NCI-H82 (cell line): ENCODE data around the gene EYA3.

ENCODE experiments used
- DNase-seq: peaks from one replicate; lab custom pipeline; 2025; lab: John Stamatoyannopoulos, UW

EYA3 gene

DNA sequence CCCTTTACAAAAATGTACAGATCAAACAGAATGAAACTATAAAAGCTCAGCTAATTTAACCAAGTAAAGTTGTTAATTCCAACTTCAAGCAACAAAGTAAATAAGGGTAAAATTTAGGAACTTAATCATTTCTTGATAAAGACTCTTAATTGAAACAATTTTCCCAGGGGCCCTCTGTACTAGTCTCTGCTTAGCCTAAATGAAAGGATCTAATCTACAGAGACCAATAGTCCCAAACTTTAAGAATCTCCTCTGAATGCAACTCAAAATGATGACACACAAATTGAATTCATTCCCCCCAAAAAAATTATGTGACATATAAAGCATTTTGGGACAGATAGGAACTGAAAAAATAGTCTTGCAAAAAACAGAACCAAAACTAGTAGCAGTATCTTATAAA, 16.6 kb downstream of the EYA3 start:
- no peak for DNase-seq

DNA sequence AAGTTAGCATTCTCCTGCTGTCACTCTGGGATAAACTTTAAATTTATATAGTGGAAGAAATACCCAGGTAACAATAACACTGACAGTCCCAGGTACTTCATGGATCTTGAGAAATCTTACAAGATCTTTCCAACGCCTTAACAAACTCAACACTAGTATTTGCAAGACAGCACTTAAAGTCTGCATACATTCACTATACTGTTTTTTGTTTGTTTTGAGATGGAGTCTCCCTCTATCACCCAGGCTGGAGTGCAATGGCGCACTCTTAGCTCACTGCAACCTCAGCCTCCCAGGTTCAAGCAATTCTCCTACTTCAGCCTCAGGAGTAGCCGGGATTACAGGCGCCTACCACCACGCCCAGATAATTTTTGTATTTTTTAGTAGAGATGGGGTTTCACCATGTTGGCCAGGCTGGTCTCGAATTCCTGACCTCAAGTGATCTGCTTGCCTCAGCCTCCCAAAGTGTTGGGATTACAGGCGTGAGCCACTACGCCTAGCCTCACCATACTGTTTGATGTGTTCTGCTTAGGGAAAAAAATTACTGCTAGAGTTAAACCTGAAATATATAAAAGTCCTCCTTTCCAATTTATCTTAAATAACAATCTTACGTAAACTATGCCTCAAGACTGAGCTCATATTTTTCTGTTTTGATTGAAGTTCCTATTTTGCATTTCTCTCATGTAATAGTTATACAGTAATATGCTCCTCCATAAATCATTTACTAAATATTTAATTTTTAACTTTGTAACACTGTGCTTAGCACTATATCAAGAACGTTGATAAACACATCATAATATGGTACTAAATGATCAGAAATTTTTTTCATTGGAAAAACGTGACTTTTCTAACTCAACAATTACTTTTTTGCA, 17.5 kb downstream of the EYA3 start:
- no peak for DNase-seq

DNA sequence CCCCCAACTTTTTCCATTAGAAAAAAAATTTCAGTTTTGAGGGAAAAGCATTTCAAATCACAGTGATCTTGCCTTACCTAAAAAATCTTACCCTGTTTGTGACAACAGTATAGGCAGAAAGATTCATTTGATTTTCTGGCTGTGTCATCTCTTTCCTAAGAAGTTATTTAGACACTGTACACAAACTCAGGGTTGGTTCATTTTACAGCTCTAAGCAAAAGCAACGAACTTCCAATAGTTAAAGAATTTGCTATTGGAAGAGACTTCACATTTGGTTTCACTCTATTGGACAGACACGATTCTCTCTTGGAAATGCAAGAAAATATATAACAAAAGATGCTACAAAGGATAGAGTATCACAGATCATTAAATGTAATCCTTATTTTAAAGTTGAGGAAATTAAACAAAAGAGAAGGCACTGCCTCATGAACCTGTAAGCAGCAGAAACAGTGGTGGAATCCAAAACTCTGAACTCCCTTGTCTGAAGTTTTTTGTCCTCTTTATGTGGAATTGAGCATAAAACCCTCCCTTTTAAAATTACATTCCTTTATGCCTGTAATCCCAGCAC, 20.8 kb downstream of the EYA3 start:
- no peak for DNase-seq

DNA sequence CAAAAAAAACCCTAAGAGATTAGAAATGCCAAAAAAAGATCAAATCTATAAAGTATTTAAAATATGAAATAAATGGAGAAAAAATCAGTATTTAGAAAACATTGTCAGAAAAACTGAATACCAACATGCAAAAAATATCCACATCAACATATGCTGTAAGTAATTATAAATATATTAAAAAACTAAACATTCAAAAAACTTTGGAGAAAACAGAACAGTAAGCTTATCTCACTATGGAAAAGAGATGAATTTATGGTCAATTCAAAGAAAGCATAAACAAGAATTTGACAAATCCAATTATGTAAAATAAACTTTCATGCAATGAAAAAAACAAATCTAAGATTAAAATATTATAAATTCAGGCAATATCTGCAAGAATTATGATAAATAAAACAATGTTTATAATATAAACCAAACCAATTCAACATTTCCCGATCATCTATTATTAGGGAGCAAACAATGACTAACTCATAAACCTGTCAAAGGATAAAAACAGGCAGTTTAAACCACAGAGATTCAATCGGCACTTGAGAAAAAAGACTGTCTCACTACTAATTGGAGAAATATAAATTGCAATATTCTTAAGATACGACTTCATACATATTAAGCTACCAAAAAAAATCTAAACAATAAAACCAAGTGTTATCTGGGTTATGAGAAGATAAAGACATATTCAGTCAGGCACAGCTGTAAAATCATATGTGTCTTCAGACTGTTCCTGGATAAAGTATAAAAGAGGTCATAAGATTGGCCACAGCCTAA, 21.8 kb downstream of the EYA3 start:
- DNase-seq, result no peak

DNA sequence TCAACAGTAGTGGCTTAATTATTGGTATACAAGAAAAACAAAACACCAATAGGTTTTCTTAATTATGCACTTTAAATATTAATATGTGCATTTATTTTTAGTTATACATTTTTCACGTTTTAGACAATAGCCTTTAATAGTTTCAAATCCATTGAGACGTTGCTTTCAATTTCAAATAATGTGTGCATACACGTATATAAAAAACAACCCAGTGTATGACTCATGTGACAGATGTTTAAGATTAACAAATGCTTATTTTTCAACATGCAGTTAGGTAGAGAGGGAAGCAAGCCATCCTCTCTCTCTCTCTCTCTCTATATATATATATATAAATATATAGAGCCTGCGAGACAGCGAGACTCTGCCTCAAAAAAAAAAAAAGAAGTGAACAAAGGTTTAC, 24.3 kb downstream of the EYA3 start:
- no peak for DNase-seq

DNA sequence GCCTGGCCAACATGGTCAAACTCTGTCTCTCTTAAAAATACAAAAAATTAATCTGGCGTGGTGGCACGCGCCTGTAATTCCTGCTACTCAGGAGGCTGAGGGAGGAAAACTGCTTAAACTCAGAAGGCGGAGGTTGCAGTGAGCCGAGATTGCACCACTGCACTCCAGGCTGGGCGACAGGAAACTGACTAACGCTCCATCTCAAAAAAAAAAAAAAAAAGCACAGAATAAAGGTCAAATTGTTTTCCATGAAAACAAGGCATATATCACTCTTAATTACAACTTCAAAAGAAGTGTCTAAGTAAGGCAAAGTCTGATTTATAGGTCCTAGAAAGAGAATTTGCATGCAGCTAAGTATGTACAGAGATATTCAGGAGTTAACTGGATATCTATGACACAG, 25.6 kb downstream of the EYA3 start:
- DNase-seq, result no peak

DNA sequence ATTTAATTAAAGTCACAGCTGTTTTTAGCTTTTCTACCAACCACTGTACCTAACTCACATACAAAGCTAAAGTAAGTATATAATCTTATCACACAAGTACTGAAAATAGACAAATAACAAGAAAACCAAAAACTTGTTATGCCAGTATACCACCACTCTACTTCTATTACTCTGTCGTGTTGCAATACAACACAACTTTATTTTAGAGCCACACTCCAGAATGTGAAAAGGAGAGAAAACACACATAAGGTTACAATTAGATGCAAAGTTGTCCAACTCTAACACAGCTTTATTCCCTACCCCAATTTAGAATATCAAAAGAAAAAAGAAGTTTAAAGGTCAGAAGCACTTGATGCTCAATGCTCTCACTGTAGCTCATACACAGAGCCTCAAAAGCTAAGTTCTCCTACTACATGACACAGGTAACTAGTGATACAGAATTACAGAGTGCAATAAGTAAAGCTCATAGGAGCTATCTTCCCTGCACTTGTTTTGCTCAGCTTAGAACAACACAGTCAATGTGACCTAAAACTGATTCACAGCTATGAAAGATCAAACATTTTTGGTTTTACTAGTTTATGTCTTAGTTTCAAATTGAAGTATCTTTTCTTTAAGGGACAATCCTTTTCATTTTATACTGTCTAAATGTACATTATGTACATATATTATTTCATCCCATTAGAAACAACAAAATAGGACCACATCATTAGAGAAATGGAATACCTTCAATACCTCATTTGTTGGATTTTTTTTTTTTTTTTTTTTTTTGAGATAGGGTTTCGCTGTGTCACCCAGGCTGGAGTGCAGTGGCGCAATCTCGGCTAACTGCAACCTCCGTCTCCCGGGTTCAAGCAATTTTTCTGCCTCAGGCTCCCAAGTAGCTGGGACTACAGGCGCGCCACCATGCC, 29.2 kb downstream of the EYA3 start:
- DNase-seq, result no peak

DNA sequence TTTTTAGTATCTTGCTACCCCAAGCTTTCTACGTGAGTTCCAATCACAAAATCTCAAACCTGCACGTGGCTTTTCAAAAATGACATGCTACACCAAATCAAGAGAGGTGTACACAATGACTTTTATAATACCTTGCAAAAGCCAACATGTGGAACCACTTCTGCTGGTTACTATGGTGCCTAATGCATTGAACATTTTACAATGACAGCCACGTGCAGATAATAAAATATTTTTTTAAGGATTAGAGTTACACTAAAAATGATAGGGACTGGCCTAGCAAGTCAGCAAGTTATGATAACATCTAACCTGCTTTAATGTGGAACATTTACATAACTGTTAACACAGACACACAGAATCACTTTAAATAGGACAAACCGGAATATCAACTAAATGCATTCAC, 30.2 kb downstream of the EYA3 start:
- no peak for DNase-seq

DNA sequence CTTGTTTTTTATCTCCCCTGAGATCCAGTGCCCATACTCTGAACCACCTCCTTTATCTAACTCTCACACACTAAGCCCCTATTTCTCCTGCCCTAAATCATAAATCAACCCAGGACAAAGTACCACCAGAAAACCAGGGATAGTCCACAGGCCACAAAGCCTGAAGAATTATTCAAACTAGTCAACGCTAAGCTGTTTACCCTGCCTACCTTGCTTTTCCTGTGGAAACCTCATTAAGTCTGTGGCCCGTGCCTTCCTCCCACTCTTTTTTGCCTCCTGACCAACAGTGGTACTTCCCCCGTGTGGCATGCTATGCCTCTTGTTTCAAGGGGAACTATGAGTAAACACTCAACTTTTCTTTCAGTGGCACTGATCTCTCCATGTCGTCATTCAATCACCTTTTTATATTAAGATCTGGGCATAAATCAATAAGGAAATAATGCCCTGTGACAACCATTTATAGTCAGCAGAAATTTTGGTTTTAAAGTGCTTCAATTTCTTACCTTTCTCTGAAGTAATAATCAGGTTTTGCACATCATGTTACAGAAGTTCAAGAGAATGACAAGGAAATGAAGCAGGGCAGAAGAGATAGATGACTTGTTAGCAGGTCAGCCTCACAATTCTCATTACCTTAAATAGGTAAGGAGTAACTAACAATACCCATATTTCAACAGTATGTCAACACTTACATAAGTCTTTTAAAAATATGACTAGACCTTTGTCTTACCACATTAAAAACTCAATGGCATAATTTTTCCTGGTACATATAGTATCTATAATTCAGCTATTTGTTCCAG, 32.1 kb downstream of the EYA3 start:
- DNase-seq, result no peak

DNA sequence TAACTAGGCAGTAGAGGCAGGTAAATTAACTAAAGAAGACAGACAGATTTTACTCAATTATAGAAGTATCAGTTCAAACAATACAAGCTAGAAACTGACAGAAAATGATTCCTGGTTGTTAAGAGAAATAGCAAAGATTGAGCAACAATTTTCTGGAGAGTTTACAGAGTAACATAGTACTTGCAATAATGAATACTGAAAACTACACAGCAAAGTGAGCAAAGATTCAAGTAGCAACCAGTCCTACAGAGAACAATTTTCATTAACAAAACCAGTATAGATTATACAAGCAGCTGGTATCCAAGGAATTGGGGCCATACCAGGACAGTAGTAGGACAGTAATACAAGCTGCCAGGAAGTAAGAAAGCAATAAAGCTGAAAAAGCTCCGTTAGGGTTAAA, 37.6 kb downstream of the EYA3 start:
- no peak for DNase-seq

DNA sequence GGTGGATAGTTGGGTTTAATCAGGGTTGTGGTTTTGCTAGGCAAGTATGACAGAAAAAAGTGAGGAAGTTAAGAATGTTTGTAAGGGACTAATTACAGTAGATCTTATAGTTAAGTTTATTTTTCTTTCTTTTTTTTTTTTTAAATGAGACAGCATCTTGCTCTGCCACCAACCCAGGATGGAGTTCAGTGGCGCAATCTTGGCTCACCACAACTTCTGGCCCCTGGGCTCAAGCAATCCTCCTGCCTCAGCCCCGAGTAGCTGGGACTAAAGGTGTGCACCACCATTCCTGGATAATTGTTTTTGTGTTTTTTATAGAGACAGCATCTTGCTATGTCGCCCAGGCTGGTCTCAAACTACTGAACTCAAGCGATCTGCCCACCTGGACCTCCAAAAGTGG, 41.7 kb downstream of the EYA3 start:
- no peak for DNase-seq

DNA sequence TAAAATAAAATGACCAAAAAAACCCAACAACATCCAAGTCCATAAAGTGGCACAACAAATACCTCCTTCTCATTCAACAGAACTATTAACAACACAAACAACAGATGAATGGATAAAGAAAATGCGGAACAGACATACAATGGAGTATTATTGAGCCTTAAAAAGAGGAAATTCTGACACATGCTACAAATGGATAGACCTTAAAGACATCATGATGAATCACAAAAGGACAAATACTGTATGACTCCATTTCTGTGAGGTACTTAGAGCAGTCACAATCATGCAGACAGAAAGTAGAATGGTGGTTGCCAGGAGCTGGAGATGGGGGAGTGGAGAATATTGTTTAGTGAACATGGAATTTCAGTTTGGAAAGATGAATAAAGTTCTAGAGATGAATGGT, 42.6 kb downstream of the EYA3 start:
- no peak for DNase-seq

DNA sequence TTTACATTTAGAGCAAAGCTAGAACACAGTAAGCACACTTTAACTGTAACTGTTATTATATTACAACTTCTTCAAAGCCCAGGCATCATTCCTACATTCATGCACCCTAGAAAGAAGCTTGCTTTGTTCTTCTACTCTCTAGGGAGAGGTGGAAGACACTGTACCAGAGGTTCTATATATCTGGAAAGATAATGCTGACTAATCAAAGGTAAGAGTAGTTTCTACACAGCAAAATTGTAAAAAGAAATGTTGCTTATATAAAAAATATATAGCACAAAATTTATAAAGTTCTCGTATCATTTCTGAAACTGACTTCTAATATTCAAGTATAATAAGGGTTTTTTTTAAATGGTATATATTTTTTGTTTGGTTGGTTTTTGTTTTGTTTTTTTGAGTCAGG, 44.0 kb downstream of the EYA3 start:
- DNase-seq, result no peak

DNA sequence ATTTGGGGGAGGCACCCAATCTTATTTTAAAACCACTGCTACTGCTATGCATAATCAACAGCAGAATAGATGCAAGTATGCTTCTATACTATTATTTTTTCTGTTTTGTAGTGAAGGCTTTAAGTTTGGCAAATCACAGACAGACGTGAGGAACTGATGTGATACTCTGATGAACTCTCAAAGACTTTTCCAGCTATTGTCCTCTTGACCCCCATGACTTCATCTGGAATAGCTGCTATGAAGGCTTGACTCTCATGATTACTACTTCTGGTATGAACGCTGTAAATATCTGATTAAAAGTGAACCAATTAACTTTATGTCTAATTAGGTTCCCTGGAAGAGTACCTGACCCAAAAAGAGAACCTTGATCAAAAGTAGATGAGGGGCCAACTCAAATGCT, 49.1 kb downstream of the EYA3 start:
- no peak for DNase-seq

DNA sequence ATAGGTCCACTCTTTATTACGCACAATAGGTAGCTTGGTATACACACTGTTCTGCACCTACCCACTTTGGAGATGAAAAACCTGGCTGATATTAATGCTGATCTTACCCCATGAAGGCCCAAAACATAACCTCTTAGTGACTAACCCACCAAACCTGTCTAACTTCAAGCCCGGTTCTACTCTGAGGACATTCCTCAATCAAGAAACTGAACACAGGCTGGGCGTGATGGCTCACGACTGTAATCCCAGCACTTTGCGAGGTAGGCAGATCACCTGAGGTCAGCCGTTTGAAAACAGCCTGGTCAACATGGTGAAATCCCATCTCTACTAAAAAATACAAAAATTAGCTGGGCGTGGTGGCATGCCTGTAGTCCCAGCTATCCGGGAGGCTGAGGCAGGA, 50.5 kb downstream of the EYA3 start:
- DNase-seq, result no peak

DNA sequence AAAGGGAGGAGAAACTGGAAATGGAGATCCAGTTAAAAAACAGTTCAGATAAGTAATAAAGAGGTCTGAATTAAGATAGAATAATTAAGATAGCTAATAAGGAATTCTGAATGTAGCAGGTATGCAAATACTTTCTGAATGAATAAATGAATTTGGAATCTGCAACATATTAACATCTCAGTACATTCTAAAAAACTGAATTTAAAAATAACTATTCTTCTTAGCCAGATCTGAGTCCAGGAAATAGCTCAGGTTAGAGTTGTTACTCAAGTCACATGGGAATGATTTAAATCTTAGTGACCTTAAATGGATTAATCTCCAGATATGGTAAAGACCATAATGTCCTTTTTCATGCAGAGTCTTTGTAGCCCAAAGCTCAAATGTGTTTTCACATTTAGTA, 51.2 kb downstream of the EYA3 start:
- peak; percentile 9 for DNase-seq

DNA sequence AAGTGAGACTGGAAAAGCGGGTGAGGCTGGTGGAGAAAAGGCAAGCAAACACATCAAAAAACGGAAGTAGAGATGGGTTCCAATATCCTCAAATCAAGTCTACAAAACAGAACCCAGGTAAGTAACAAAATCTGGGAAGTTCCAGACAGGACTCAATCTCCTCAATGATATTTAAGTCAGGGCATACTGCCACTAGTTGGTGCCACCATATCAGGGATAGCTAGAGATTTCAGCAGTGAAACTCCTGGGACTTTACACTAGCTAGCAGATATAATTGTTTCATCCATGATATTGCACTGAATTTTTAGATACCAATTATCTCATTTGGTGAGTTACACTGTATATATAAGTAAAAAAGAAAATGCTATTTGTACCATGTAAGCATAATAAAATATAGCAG, 52.0 kb downstream of the EYA3 start:
- DNase-seq, result no peak

DNA sequence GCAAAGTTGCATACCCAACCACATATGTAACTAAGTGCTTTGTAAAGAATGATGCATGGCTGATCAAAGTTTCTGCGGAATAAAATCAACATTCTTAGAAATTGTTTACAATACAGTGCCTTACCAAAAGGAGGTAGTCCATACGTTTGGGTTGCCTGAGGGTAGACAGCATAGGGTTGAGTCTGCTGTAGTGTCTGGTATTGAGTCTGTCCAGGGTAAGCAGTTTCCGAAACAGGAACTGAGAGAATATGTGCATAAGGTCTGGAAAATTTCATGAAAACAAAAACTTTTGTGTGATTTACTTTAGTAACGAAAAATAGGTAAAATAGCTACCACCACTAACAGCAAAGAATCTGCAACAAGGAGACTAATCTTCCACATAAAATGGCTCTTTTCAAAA, 53.0 kb downstream of the EYA3 start:
- no peak for DNase-seq

DNA sequence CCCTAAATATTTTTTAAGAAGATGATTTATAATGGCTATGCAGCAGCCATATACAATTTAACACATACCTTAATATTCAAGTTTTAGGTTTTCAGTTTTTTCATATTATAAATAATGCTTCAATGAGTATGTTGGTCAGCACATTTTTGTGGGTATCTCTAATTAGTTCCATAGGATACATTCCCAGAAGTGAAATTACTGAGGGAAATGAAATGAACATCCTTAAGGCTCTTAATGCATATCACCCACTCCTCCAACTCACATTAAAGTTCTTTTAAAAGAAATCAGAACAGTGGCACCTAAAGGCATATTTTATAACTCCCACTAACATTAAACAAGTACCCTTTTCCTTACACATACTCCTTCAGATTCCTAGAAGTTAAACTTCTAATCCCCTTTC, 56.1 kb downstream of the EYA3 start:
- no peak for DNase-seq

DNA sequence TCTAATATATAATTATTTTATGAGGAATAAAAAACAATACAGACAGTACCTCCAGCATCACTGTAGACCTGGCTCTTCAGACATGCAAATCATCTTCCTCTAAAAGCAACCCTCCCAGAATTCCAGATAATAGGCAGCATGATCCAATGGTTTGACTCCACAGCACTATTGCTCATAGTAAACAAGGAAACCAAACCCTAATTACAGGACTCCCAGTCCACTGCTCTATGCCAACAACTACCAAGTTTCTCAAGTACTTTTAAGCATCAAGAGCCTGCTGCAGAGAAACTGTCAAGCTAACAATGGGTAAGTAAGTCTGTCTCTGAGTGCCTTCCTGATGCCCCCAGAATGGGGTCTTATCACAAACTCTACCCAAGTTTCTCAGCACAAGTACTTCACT, 57.2 kb downstream of the EYA3 start:
- no peak for DNase-seq

DNA sequence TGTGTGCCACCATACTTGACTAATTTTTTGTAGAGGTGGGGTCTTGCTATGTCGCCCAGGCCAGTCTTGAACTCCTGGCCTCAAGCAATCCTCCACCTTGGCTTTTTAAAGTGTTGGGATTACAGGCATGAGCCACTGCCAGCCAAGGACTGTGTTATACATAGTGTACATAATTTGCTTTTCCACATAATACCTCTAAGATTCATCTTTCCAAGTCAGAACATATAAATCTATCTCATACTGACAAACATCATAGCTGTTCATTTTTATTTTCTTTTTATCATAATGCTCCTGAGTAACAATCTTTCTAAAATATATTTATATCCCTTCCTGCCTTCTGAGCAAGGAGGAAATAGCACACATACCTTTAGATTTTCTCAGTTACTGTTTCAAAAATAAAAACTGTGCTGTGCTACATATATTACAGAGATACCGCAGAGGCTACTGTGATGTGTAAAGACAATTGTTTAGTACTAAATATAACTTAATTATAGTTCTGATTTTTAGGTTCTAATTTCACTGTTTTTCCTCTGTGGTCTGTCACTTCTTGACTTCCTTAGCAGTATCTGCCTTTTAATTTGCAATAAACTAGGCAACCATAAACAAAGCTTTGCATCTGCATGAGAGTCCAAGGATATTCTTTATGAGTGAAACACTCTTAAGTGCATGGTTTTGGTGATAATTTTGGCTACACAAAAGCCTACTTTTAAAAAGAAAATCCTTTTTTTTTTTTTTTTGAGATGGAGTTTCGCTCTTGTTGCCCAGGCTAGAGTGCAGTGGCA, 59.3 kb downstream of the EYA3 start:
- DNase-seq, result no peak
